Loucy (cell line): ENCODE data around the gene IGF1R.

ENCODE experiments used
- H2AFZ ChIP-seq: fragments of 200-600 bp; sonication (generic); 2 replicates; pipeline ENCODE4 v1.6.0; 2016; ENCODE audit warnings: antibody characterized with exemption, mild to moderate bottlenecking, low read length, moderate library complexity
- H3F3A ChIP-seq: fragments of 200-600 bp; 2 replicates; pipeline ENCODE4 v1.6.0; 2016; ENCODE audit warnings: antibody characterized with exemption, low read depth, mild to moderate bottlenecking
- H3K27me3 ChIP-seq: fragments of 200-600 bp; sonication (generic); 2 replicates; pipeline ENCODE4 v1.6.1; 2014; ENCODE audit warnings: low read length, mild to moderate bottlenecking; ENCODE audit not compliant: insufficient read depth, poor library complexity, severe bottlenecking
- H3K36me3 ChIP-seq: fragments of 200-600 bp; sonication (generic); 2 replicates; pipeline ENCODE4 v1.6.1; 2016; ENCODE audit warnings: low read length; ENCODE audit not compliant: insufficient read depth
- H3K4me1 ChIP-seq: fragments of 200-600 bp; sonication (generic); 2 replicates; pipeline ENCODE4 v1.5.1; 2014; ENCODE audit warnings: low read length, mild to moderate bottlenecking; ENCODE audit not compliant: insufficient read depth, poor library complexity, severe bottlenecking
- H3K4me2 ChIP-seq: fragments of 200-600 bp; sonication (generic); 2 replicates; pipeline ENCODE4 v1.6.0; 2014; ENCODE audit warnings: antibody characterized with exemption, low read length, low read depth, mild to moderate bottlenecking; ENCODE audit not compliant: poor library complexity, severe bottlenecking
- H3K4me3 ChIP-seq: fragments of 200-600 bp; sonication (generic); 2 replicates; pipeline ENCODE4 v1.5.1; 2014; ENCODE audit warnings: low read length, mild to moderate bottlenecking, mixed read lengths; ENCODE audit not compliant: poor library complexity, severe bottlenecking
- H3K79me2 ChIP-seq: fragments of 200-600 bp; sonication (generic); 2 replicates; pipeline ENCODE4 v1.6.1; 2014; ENCODE audit warnings: low read length; ENCODE audit not compliant: insufficient read depth
- H3K9ac ChIP-seq: fragments of 200-600 bp; sonication (generic); 2 replicates; pipeline ENCODE4 v1.6.0; 2014; ENCODE audit warnings: mild to moderate bottlenecking, low read depth, low read length, moderate library complexity; ENCODE audit not compliant: poor library complexity, severe bottlenecking
- H3K9me2 ChIP-seq: fragments of 200-600 bp; sonication (generic); replicated peaks from 2 replicates; pipeline ENCODE4 v1.6.1; 2016; ENCODE audit warnings: low read depth, low read length, mixed read lengths
- H3K9me3 ChIP-seq: fragments of 200-600 bp; sonication (generic); 2 replicates; pipeline ENCODE4 v1.6.1; 2014; ENCODE audit warnings: mild to moderate bottlenecking, antibody characterized with exemption, low read length, low read depth; ENCODE audit not compliant: insufficient read depth
- H4K20me1 ChIP-seq: fragments of 200-600 bp; sonication (generic); 2 replicates; pipeline ENCODE4 v1.6.0; 2014; ENCODE audit warnings: antibody characterized with exemption, low read length, mild to moderate bottlenecking; ENCODE audit not compliant: insufficient read depth, poor library complexity, severe bottlenecking
- CTCF ChIP-seq: fragments of 200-600 bp; sonication (generic); conservative IDR thresholded peaks from 2 replicates; pipeline ENCODE4 v1.5.1; 2014; ENCODE audit warnings: mild to moderate bottlenecking, antibody characterized with exemption, low read length
- EZH2phosphoT487 ChIP-seq: fragments of 200-600 bp; IDR thresholded peaks from 2 replicates; pipeline ENCODE4 v1.6.1; 2018; ENCODE audit warnings: antibody characterized with exemption, mild to moderate bottlenecking, moderate library complexity, borderline replicate concordance

Gene IGF1R

GRCh38 chr15:98737721-98738120 is 89.4 kb downstream of the IGF1R start:
- no peak overlapping the region for H2AFZ ChIP-seq
- peaks cover 99% of the 10 kb centered on the region for H3K79me2 ChIP-seq
- no peaks in the 10 kb centered on the region for H3K36me3 ChIP-seq
- no peaks in the 10 kb centered on the region for H3F3A ChIP-seq
- no peaks in the 10 kb centered on the region for H3K27me3 ChIP-seq
- no peak overlapping the region for H3K9ac ChIP-seq
- H3K4me1 ChIP-seq = peaks cover 36% of the 10 kb centered on the region
- no peaks in the 10 kb centered on the region for H3K9me2 ChIP-seq
- TF ChIP-seq CTCF = no peak
- TF ChIP-seq EZH2phosphoT487 = no peak
- H3K4me2 ChIP-seq = no peak overlapping the region
- peaks cover 8% of the 10 kb centered on the region for H4K20me1 ChIP-seq
- H3K4me3 ChIP-seq = no peak overlapping the region
- no peaks in the 10 kb centered on the region for H3K9me3 ChIP-seq

GRCh38 chr15:98738689-98739401 is 90.5 kb downstream of the IGF1R start:
- TF ChIP-seq EZH2phosphoT487 = no peak
- TF ChIP-seq CTCF = no peak
- H4K20me1 ChIP-seq = peaks cover 8% of the 10 kb centered on the region
- peaks cover 98% of the 10 kb centered on the region for H3K79me2 ChIP-seq
- H2AFZ ChIP-seq = no peak overlapping the region
- peaks cover 30% of the 10 kb centered on the region for H3K4me1 ChIP-seq
- no peaks in the 10 kb centered on the region for H3K9me2 ChIP-seq
- no peaks in the 10 kb centered on the region for H3K9me3 ChIP-seq
- no peak overlapping the region for H3K9ac ChIP-seq
- H3K4me2 ChIP-seq = no peak overlapping the region
- H3K36me3 ChIP-seq = no peaks in the 10 kb centered on the region
- no peaks in the 10 kb centered on the region for H3K27me3 ChIP-seq
- no peaks in the 10 kb centered on the region for H3F3A ChIP-seq
- no peak overlapping the region for H3K4me3 ChIP-seq

- Histone ChIP-seq H3K9ac (no peak overlapping the region), H3F3A (no peaks in the 10 kb centered on the region), H3K4me1 (peaks cover 21% of the 10 kb centered on the region), H3K4me3 (no peak overlapping the region), H2AFZ (no peak overlapping the region), H3K79me2 (peaks cover 97% of the 10 kb centered on the region), H4K20me1 (peaks cover 8% of the 10 kb centered on the region), H3K36me3 (no peaks in the 10 kb centered on the region), H3K9me2 (no peaks in the 10 kb centered on the region), H3K4me2 (no peak overlapping the region), H3K9me3 (no peaks in the 10 kb centered on the region), H3K27me3 (no peaks in the 10 kb centered on the region)
- TF ChIP-seq CTCF = no peak
- TF ChIP-seq EZH2phosphoT487 = no peak
Observed at GRCh38 chr15:98740295-98740694, 92.0 kb downstream of the IGF1R start.
